IMR-90 (cell line): ENCODE measurements around the gene MUTYH. TPM values are rescaled to one million over a fixed set of nuclear protein-coding genes. Genes with fewer than 3 reads are reported as not detected.

Experiments used
- ATAC-seq: fragments of 200-7000 bp; cut with Tn5 transposase; 2 replicates; pipeline ENCODE4 v1.9.1; 2020; ENCODE audit warnings: low read depth, mild to moderate bottlenecking, moderate library complexity
- BruUV-seq: library from RNA; stranded (reverse); fragments of 400-500 nt; replicated peaks from 2 replicates; lab custom pipeline; 2021; lab: Mats Ljungman, UMichigan
- CTCF ChIA-PET: fragments of 300-600 bp; formaldehyde crosslinking; extraction: SDS; loops from one replicate; lab custom pipeline; 2021; ENCODE audit warnings: antibody characterized with exemption; lab: Yijun Ruan, JAX
- POLR2A ChIA-PET: fragments of 300-600 bp; sonication (Branson Sonifier 250); formaldehyde crosslinking; loops from one replicate; lab custom pipeline; 2022; ENCODE audit warnings: antibody characterized with exemption; ENCODE audit not compliant: unreplicated experiment; lab: Charles Lee
- DNase-seq: peaks from one replicate; pipeline ENCODE4 v3.0.0; 2013
- H2AFZ ChIP-seq: replicated peaks from 2 replicates; pipeline ENCODE3; 2013; ENCODE audit warnings: low read length, mild to moderate bottlenecking; ENCODE audit not compliant: poor library complexity
- H2AK5ac ChIP-seq: 2 replicates; pipeline ENCODE4 v1.6.1; 2013; ENCODE audit warnings: low read depth, low read length, inconsistent platforms
- H2AK9ac ChIP-seq: replicated peaks from 2 replicates; pipeline ENCODE3; 2013; ENCODE audit warnings: mild to moderate bottlenecking, low read depth, low read length, moderate library complexity; ENCODE audit not compliant: poor library complexity
- H2BK120ac ChIP-seq: 2 replicates; pipeline ENCODE4 v1.6.1; 2013; ENCODE audit warnings: low read depth, low read length, inconsistent platforms
- H2BK15ac ChIP-seq: 3 replicates; pipeline ENCODE4 v1.6.1; 2013; ENCODE audit warnings: low read depth, low read length, inconsistent platforms
- H2BK20ac ChIP-seq: 2 replicates; pipeline ENCODE4 v1.6.1; 2013; ENCODE audit warnings: low read depth, mild to moderate bottlenecking, inconsistent platforms, low read length, moderate library complexity
- H2BK5ac ChIP-seq: 2 replicates; pipeline ENCODE4 v1.6.1; 2013; ENCODE audit warnings: mild to moderate bottlenecking, low read depth, low read length, inconsistent platforms; ENCODE audit not compliant: poor library complexity, severe bottlenecking
- H3K14ac ChIP-seq: replicated peaks from 2 replicates; pipeline ENCODE4 v1.6.1; 2013; ENCODE audit warnings: low read depth, low read length, inconsistent platforms
- H3K18ac ChIP-seq: 2 replicates; pipeline ENCODE4 v1.6.1; 2013; ENCODE audit warnings: low read depth, low read length, control low read depth
- H3K23ac ChIP-seq: 2 replicates; pipeline ENCODE4 v1.6.1; 2013; ENCODE audit warnings: low read depth, low read length, inconsistent platforms
- H3K27ac ChIP-seq: 2 replicates; pipeline ENCODE4 v1.5.1; 2013; ENCODE audit warnings: mild to moderate bottlenecking, control low read depth, low read length; ENCODE audit not compliant: insufficient read depth
- H3K27me3 ChIP-seq: 2 replicates; pipeline ENCODE4 v1.6.1; 2013; ENCODE audit warnings: low read length; ENCODE audit not compliant: control insufficient read depth, insufficient read depth
- H3K36me3 ChIP-seq: 2 replicates; pipeline ENCODE4 v1.6.1; 2013; ENCODE audit warnings: low read length, mixed read lengths; ENCODE audit not compliant: control insufficient read depth, insufficient read depth
- H3K4ac ChIP-seq: 2 replicates; pipeline ENCODE4 v1.6.1; 2013; ENCODE audit warnings: low read depth, low read length, inconsistent platforms
- H3K4me1 ChIP-seq: 2 replicates; pipeline ENCODE4 v1.6.1; 2013; ENCODE audit warnings: low read length, mixed read lengths; ENCODE audit not compliant: control insufficient read depth, insufficient read depth
- H3K4me2 ChIP-seq: 2 replicates; pipeline ENCODE4 v1.6.1; 2013; ENCODE audit warnings: low read depth, mild to moderate bottlenecking, control low read depth, low read length, moderate library complexity
- H3K4me3 ChIP-seq: 2 replicates; pipeline ENCODE4 v1.5.1; 2013; ENCODE audit warnings: low read depth, mild to moderate bottlenecking, control low read depth, low read length, moderate library complexity; ENCODE audit not compliant: insufficient read depth
- H3K56ac ChIP-seq: 2 replicates; pipeline ENCODE4 v1.6.1; 2013; ENCODE audit warnings: low read length, inconsistent platforms; ENCODE audit not compliant: insufficient read depth; ENCODE audit errors: extremely low read depth
- H3K79me1 ChIP-seq, 2 experiments: 2 replicates each; pipeline ENCODE4 v1.6.1; 2013; ENCODE audit warnings: low read length in 2 of 2, inconsistent platforms in 1 of 2, low read depth in 1 of 2
- H3K9ac ChIP-seq: 2 replicates; pipeline ENCODE4 v1.6.1; 2013; ENCODE audit warnings: low read depth, low read length, control low read depth
- H3K9me1 ChIP-seq: 2 replicates; pipeline ENCODE4 v1.6.1; 2013; ENCODE audit warnings: low read length, inconsistent platforms; ENCODE audit not compliant: insufficient read depth
- H3K9me3 ChIP-seq: 2 replicates; pipeline ENCODE4 v1.6.1; 2013; ENCODE audit warnings: low read length; ENCODE audit not compliant: control insufficient read depth, insufficient read depth
- H4K20me1 ChIP-seq: 2 replicates; pipeline ENCODE4 v1.6.1; 2013; ENCODE audit warnings: low read length, inconsistent platforms; ENCODE audit not compliant: insufficient read depth
- H4K5ac ChIP-seq: 2 replicates; pipeline ENCODE4 v1.6.1; 2013; ENCODE audit warnings: mild to moderate bottlenecking, low read depth, low read length, control low read depth
- H4K8ac ChIP-seq, 2 experiments: 2 replicates each; pipeline ENCODE4 v1.6.1; 2013; ENCODE audit warnings: low read depth in 2 of 2, low read length in 2 of 2, control low read depth in 1 of 2, inconsistent platforms in 1 of 2
- H4K91ac ChIP-seq: 2 replicates; pipeline ENCODE4 v1.6.1; 2013; ENCODE audit warnings: low read depth, low read length, inconsistent platforms; ENCODE audit not compliant: insufficient read depth
- FOS ChIP-seq: fragments of 150-350 bp; IDR thresholded peaks from 2 replicates; pipeline ENCODE4 v1.6.1; 2016; ENCODE audit warnings: low read depth, low read length
- MAZ ChIP-seq: IDR thresholded peaks from 2 replicates; pipeline ENCODE4 v1.6.1; 2012; ENCODE audit warnings: low read depth, mild to moderate bottlenecking, low read length, improper control_type of control experiment, moderate library complexity, borderline replicate concordance
- POLR2A ChIP-seq: IDR thresholded peaks from 2 replicates; pipeline ENCODE4 v1.6.1; 2012; ENCODE audit warnings: mild to moderate bottlenecking, low read depth, low read length
- SMC3 ChIP-seq: fragments of 150-350 bp; IDR thresholded peaks from 2 replicates; pipeline ENCODE4 v1.6.1; 2016; ENCODE audit warnings: low read depth, mild to moderate bottlenecking, antibody characterized with exemption, low read length, moderate library complexity
- WGBS, 2 experiments: methylation state at CpG; one replicate each; pipeline versions ENCODE4 v1.1.5 to v1.1.7; 2013; ENCODE audit warnings: missing lambda C conversion rate in 2 of 2; ENCODE audit not compliant: insufficient read length in 1 of 2; ENCODE audit errors: extremely low coverage in 2 of 2; 5-methylcytosine and 5-hydroxymethylcytosine counted together
- dilution Hi-C: fragments of 300-500 bp; cut with HindIII; formaldehyde crosslinking; loops from one replicate; pipeline ENCODE4 v1.14.3; 2018; ENCODE audit warnings: low sequenced_read_pairs; ENCODE audit not compliant: unreplicated experiment
- in situ Hi-C: fragments of 300-500 bp; cut with MboI; formaldehyde crosslinking; loops from 3 replicates; pipeline ENCODE4 v1.14.3; 2019; ENCODE audit warnings: low sequenced_read_pairs, inconsistent platforms, mixed read lengths
- intact Hi-C: fragments of 100-400 bp; cut with micrococcal nuclease; formaldehyde crosslinking; loops from 2 replicates; pipeline ENCODE4 v1.10.0; 2022
- polyA plus RNA-seq, 3 experiments: library from polyadenylated mRNA; depleted of rRNA; stranded (reverse); fragments of >200 nt; gene quantifications; 2 replicates each; pipeline ENCODE4 v1.2.3, GENCODE V29; 2012; ENCODE audit warnings: low replicate concordance in 1 of 3
- total RNA-seq: library from RNA; depleted of rRNA; stranded (reverse); fragments of >200 nt; gene quantifications from 2 replicates; pipeline ENCODE4 v1.2.3, GENCODE V29; 2012

The MUTYH gene
- total and polyA plus RNA-seq, 2 of the 4 experiments (the other 2 are of a cell fraction), result 9.1 to 14.6 TPM

- no peaks in the 10 kb centered on the region for H3K36me3 ChIP-seq
- no peak overlapping the region for H2BK20ac ChIP-seq
- dilution Hi-C loops (no loop called here), intact Hi-C loops (no loop called here), in situ Hi-C loops (no loop called here)
- H3K27me3 ChIP-seq, result peaks cover 5% of the 10 kb centered on the region; the same call in 1 of the 2 replicates
- no peak overlapping the region for H4K8ac ChIP-seq
- WGBS, 2 experiments, result 80% methylated on average over 1 of the region's 10 CpGs; no CpG with 5 or more reads in 1 of the 2 experiments
- no peak overlapping the region for H2BK15ac ChIP-seq
- H3K27ac ChIP-seq, result no peak overlapping the region
- no peak overlapping the region for H2BK120ac ChIP-seq
- peaks cover 3% of the 10 kb centered on the region; the same call in 1 of the 2 replicates for H3K9me1 ChIP-seq
- TF ChIP-seq FOS, result no peak
- TF ChIP-seq SMC3, result no peak
- no peak for TF ChIP-seq POLR2A
- TF ChIP-seq MAZ, result no peak
- no peak overlapping the region for H3K23ac ChIP-seq
- no peak overlapping the region for H2AK5ac ChIP-seq
- no peak overlapping the region for H2AFZ ChIP-seq
- no peaks in the 10 kb centered on the region for H3K9me3 ChIP-seq
- ChIA-PET CTCF (no interaction called here), POLR2A (no interaction called here)
- no peak overlapping the region for H3K14ac ChIP-seq
- H3K18ac ChIP-seq, result no peak overlapping the region
- no peaks in the 10 kb centered on the region for H4K20me1 ChIP-seq
- no peak overlapping the region for H4K91ac ChIP-seq
- no peak overlapping the region for H2BK5ac ChIP-seq
- no peak overlapping the region for H3K4me2 ChIP-seq
- H3K4me1 ChIP-seq, result no peaks in the 10 kb centered on the region
- H2AK9ac ChIP-seq, result no peak overlapping the region
- no peak overlapping the region for H3K9ac ChIP-seq
- no peak overlapping the region for H3K4me3 ChIP-seq
- no peak overlapping the region for H3K56ac ChIP-seq
- no peak overlapping the region for H4K5ac ChIP-seq
- DNase-seq, result no peak
- no TSS peak for BruUV-seq
- no peak overlapping the region for H3K4ac ChIP-seq
- no peaks in the 10 kb centered on the region for H3K79me1 ChIP-seq
- ATAC-seq, result no peak
Measured at GRCh38 chr1:45322486-45323040, 17.7 kb downstream of the MUTYH start.
